ENCODE results near the gene SIVA1.

The SIVA1 gene

DNA sequence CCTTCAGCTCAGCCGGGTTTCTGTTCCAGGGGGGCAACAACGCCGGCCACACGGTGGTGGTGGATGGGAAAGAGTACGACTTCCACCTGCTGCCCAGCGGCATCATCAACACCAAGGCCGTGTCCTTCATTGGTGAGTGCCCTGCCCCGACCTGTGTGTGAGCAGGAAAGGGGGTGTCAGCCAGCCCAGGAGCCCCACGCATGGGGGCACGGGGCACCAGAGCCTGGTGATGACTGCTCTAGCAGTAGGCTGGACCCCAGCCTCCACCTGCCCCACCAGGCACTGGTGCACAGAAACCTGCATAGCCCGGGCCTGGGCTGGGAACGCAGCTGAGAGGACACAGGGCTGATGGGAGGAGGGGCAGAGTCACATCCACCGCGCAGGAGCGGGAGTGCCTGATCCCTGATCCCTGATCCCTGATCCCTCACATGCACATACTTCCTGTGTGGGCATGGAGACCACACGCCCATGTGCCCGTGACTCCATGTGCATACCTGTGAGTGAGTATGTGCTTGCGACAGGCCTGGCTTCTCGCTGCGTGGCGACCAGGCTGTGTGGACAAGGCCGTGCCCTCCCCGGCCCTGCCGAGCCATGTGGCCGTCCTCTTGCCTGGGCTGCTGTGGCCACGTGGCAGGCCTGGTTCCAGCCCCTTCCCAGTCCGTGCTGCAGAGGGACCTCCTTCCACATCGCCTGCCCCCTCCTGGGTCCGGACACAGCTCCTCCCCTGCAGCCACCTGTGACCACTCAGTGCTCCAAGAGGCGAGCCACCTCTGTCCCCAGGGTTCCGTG lies 17.8 kb upstream of the SIVA1 start:
- DNase-seq (ENCODE audit: low read depth) = no peak

- no peak for DNase-seq (ENCODE audit: low read depth)
Observed at GRCh38 chr14:104735830-104736642, 16.9 kb upstream of the SIVA1 start.

GRCh38 chr14:104738375-104739019 lies 14.4 kb upstream of the SIVA1 start:
- DNase-seq (ENCODE audit: low read depth) = no peak

DNA sequence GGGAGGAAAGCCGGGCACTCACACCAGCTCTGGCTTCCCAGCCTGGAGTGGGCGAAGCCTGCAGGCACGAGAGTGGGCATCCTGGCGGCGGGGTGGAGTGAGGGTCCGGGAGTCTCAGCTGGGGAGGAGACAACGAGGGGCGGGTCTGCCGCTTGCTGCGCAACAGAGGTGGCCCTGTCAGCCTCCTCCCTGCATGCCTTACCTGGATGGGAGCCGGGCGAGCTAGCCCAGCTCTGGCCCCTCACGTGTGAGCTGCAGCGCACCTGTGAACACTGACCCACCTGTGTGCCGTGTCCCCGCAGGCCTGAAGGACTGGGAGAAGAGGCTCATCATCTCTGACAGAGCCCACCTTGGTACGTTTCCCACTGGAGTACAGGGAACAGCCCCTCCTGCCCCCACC lies 13.9 kb upstream of the SIVA1 start:
- no peak for DNase-seq (ENCODE audit: low read depth)

- DNase-seq (ENCODE audit: low read depth) = no peak
Observed at GRCh38 chr14:104739546-104740516, 13.1 kb upstream of the SIVA1 start.

GRCh38 chr14:104741108-104741802 lies 11.7 kb upstream of the SIVA1 start:
- no peak for DNase-seq (ENCODE audit: low read depth)

GRCh38 chr14:104741803-104742251 lies 11.1 kb upstream of the SIVA1 start:
- no peak for DNase-seq (ENCODE audit: low read depth)

GRCh38 chr14:104742586-104743455 lies 10.1 kb upstream of the SIVA1 start:
- DNase-seq (ENCODE audit: low read depth) = no peak

DNA sequence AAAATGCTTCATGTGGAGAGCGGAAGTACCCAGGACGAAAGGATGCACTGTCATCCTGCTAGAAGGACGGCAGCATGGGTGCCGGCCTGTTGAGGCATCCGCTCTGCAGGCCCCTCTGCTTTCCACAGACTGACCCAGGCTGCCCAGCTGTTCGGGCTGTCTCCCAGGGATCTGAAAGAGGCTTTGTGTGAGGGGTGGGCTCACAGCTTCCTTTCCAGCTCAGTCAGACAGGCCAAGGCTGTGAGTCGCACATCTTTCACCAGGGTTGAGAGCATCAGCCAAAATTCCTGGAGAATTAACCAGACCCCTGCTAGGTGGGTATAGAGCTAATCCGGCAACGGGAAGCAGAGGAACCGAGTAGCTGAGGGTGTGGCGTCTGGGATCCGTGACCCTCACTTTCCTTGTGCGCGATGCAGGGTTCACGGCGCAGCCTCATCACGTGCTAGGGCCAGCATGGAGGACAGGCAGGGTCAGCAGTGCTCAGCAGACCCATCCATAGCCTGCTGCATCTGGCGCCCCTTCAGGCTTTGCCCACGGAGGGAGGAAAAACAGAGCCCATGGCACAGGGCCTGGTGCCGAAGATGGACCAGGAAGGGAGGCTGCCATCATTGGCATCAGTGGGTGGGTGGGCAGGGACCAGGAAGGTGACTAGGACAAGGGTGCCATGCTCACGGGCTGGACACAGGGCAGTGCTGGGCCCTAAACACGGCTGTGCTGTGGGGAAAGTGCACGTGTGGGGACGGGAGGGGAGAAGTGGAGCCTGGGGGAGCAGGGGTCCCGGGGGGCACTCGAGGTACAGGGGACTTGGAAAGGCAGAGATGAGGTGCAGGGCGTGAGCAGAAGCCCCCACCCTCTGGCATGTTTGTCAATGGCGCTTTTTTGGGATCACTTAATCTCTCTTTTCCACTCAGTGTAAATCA lies 9.2 kb upstream of the SIVA1 start:
- DNase-seq (ENCODE audit: low read depth) = no peak

GRCh38 chr14:104744484-104744883 lies 8.5 kb upstream of the SIVA1 start:
- DNase-seq (ENCODE audit: low read depth) = no peak

- no peak for DNase-seq (ENCODE audit: low read depth)
Observed at GRCh38 chr14:104745431-104745830, 7.5 kb upstream of the SIVA1 start.

DNA sequence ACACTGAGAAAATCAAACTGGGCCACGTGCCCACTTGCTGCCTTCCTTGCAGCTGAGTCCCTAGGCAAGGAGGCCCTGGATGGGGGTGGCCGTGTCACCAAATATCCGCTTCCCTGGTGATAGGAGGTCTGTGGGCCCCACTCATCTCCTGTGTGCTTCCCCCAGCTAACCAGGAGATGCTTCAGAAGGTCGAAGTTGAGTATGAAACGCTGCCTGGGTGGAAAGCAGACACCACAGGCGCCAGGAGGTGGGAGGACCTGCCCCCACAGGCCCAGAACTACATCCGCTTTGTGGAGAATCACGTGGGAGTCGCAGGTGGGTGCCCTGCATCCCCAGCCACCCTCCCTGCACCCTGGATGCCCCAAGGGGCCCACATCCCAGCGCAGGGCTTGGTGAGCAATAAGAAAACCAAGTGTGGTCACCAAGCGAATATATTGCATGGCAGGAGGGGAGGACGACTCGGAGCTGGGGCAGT lies 6.8 kb upstream of the SIVA1 start:
- DNase-seq (ENCODE audit: low read depth) = no peak

GRCh38 chr14:104746934-104747481 lies 5.9 kb upstream of the SIVA1 start:
- DNase-seq (ENCODE audit: low read depth) = no peak

- no peak for DNase-seq (ENCODE audit: low read depth)
Observed at GRCh38 chr14:104747876-104748275, 5.1 kb upstream of the SIVA1 start.

GRCh38 chr14:104749111-104749649 lies 3.8 kb upstream of the SIVA1 start:
- no peak for DNase-seq (ENCODE audit: low read depth)

DNA sequence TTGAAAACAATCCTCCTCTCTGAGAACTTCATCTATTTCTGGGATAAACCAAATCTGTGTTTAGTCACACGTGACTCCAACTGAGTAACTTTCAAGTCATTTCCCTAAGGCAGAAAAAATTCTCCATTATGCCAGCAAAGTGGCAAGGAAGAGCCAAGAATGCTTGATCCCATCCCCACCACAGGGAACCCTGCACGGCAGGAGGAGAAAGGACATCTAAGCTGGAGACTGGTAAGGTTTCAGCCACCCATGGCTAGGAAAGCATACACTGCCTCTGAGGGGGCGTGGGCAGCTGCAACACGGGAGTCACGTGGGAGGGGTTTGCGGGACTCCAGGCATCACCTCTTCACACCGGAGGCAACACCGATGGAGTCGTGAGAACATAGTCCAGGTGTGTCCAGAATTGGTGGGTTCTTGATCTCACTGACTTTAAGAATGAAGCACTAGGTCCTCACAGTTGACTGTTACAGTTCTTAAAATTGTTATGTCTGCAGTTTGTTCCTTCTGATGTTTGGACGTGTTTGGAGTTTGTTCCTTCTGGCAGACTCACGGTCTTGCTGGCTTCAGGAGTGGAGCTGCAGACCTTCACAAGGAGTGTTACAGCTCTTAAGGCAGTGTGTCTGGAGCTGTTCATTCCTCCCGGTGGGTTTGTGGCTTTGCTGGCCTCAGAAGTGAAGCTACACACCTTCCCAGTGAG lies 2.7 kb upstream of the SIVA1 start:
- DNase-seq (ENCODE audit: low read depth) = no peak

- DNase-seq (ENCODE audit: low read depth) = peak; percentile 25
Observed at GRCh38 chr14:104750753-104751057, 2.2 kb upstream of the SIVA1 start.

All from activated T-cell treated with anti-CD3 and anti-CD28 coated beads for 48 hours (primary cell).